ENCODE data around the gene NEURL1B.

The NEURL1B gene

DNA sequence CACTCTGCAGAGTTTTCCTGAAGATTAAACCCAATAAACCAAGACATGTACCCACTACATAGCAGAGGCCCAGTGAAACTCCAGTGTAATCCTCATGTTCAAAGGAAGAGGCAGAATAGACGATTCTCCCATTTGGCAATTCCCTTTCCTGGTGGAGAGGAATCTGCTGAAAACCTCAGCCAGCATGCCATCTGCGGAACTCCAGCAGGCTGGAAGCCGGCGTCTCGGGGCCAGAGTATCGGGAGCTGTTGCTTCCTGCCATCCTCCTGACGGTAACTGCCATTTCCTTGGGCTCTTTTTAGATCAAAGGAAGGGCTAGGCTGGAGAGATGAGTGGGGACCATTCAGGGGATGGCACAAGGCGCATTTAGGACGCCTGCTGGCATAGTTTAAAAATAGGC, 20.5 kb downstream of the NEURL1B start:
- no peak overlapping the region for H3K4me3 ChIP-seq (ENCODE audit: low read depth, low read length)
- TF ChIP-seq, protein P1, sequence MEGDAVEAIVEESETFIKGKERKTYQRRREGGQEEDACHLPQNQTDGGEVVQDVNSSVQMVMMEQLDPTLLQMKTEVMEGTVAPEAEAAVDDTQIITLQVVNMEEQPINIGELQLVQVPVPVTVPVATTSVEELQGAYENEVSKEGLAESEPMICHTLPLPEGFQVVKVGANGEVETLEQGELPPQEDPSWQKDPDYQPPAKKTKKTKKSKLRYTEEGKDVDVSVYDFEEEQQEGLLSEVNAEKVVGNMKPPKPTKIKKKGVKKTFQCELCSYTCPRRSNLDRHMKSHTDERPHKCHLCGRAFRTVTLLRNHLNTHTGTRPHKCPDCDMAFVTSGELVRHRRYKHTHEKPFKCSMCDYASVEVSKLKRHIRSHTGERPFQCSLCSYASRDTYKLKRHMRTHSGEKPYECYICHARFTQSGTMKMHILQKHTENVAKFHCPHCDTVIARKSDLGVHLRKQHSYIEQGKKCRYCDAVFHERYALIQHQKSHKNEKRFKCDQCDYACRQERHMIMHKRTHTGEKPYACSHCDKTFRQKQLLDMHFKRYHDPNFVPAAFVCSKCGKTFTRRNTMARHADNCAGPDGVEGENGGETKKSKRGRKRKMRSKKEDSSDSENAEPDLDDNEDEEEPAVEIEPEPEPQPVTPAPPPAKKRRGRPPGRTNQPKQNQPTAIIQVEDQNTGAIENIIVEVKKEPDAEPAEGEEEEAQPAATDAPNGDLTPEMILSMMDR (IDR thresholded peaks at IDR 0.05; ENCODE audit: borderline replicate concordance, insufficient read depth, low read depth, low read length): no peak

GRCh38 chr5:172662596-172662995, 21.5 kb downstream of the NEURL1B start:
- no peak overlapping the region for H3K4me3 ChIP-seq (ENCODE audit: low read depth, low read length)
- TF ChIP-seq, protein P1 (IDR thresholded peaks at IDR 0.05; ENCODE audit: borderline replicate concordance, insufficient read depth, low read depth, low read length): no peak

GRCh38 chr5:172664018-172664417, 23.0 kb downstream of the NEURL1B start:
- TF ChIP-seq, protein P1 (IDR thresholded peaks at IDR 0.05; ENCODE audit: borderline replicate concordance, insufficient read depth, low read depth, low read length): no peak
- H3K4me3 ChIP-seq (ENCODE audit: low read depth, low read length): no peak overlapping the region

DNA sequence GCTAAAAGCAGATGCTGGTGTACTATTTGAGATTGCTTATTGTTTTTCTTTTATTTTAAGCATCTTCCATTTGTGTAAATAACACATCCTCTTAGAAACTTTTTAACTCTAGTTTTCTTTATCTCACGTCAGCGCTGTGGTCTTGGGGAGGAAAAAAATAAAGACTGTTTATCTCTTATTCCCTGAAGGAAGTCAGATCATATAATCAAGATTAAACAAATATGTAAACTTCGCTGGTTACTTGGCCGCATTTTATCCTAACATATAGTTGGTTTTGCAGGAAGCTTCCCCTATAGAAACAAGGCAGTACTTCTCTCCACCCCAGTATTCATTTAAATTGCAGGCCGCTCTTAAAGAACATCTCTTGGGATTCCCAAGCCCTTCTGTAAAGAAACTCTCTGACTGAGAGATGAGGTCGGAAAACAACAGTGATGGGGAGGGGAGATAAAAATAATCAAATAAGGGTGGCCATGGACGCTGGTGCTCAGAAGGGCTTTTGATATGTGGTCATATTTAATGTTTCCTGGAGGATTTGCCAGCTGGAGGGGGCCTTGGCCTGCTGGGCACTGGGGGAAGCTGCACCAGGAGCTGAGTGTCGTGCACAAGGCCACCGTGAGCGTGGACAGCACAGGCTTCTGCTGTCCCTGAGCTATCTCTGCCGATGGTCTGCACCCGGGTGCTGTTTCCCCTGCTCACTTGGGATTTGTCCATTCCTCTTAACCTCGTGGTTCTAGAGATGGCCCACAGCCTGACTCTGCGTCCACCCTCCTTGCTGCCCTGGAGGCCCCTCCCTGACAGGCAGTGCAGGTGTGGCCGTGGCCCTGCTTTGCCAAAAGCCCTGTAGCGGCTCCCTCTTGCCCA, 23.8 kb downstream of the NEURL1B start:
- TF ChIP-seq, protein P1 (IDR thresholded peaks at IDR 0.05; ENCODE audit: borderline replicate concordance, insufficient read depth, low read depth, low read length): no peak
- no peak overlapping the region for H3K4me3 ChIP-seq (ENCODE audit: low read depth, low read length)

GRCh38 chr5:172666251-172666650, 25.2 kb downstream of the NEURL1B start:
- TF ChIP-seq, protein P1 (IDR thresholded peaks at IDR 0.05; ENCODE audit: borderline replicate concordance, insufficient read depth, low read depth, low read length): peak; percentile 17; the same call in 1 of the 2 replicates

GRCh38 chr5:172667786-172668593, 26.9 kb downstream of the NEURL1B start:
- no peak overlapping the region for H3K4me3 ChIP-seq (ENCODE audit: low read depth, low read length)
- TF ChIP-seq, protein P1 (IDR thresholded peaks at IDR 0.05; ENCODE audit: borderline replicate concordance, insufficient read depth, low read depth, low read length): no peak

More at GRCh38 chr5:172666251-172666650, 25.2 kb downstream of the NEURL1B start:
- no peak overlapping the region for H3K4me3 ChIP-seq (ENCODE audit: low read depth, low read length)
